ENCODE results near the gene DCLK1. TPM values are rescaled to one million over a fixed set of nuclear protein-coding genes. Genes with fewer than 3 reads are reported as not detected.
A peak's percentile ranks its signal among the peaks of the same experiment; 100 is the strongest.

Gene DCLK1
- total RNA-seq, 4 donors from 2014 or later: 11.9 to 26.4 (median 15.5) TPM

DNA sequence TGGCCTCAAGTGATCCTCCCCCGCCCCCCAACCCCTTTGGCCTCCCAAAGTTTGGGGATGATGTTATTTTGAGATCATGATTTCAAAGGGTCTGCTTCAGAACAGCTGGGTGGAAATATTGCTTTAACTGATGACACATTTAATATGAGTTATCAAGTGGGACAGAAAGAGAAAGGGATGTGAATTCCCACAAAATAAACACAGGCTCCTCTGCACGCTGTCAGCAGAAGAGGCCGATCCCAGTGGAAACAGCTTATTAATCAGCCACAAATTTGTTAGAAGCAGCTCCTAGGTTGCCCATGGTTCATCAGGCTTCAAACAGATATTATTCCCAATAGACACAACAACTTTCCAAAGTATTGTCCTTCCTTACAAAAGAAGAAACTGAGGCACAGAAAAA, 4.7 kb downstream of the DCLK1 start:
- Histone ChIP-seq H3K4me3 (replicated peaks in 1 of 3) (no peak overlapping the region), H3K27me3 (no peaks in the 10 kb centered on the region), H3K9me3 (no peaks in the 10 kb centered on the region), H3K27ac (no peak overlapping the region), H3K4me1 (peaks cover 3 to 14% of the 10 kb centered on the region in 2 donors), H3K36me3 (no peaks in the 10 kb centered on the region)
- intact Hi-C loops (cut with DNase I): no loop called here
- 72 to 83% methylated on average over 3 of the region's 3 CpGs for WGBS, 2 donors
- no peak for DNase-seq
- TF ChIP-seq, protein P1, sequence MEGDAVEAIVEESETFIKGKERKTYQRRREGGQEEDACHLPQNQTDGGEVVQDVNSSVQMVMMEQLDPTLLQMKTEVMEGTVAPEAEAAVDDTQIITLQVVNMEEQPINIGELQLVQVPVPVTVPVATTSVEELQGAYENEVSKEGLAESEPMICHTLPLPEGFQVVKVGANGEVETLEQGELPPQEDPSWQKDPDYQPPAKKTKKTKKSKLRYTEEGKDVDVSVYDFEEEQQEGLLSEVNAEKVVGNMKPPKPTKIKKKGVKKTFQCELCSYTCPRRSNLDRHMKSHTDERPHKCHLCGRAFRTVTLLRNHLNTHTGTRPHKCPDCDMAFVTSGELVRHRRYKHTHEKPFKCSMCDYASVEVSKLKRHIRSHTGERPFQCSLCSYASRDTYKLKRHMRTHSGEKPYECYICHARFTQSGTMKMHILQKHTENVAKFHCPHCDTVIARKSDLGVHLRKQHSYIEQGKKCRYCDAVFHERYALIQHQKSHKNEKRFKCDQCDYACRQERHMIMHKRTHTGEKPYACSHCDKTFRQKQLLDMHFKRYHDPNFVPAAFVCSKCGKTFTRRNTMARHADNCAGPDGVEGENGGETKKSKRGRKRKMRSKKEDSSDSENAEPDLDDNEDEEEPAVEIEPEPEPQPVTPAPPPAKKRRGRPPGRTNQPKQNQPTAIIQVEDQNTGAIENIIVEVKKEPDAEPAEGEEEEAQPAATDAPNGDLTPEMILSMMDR (IDR thresholded peaks at IDR 0.05): no peak
- no peak for TF ChIP-seq POLR2A (IDR thresholded peaks at IDR 0.05)

DNA sequence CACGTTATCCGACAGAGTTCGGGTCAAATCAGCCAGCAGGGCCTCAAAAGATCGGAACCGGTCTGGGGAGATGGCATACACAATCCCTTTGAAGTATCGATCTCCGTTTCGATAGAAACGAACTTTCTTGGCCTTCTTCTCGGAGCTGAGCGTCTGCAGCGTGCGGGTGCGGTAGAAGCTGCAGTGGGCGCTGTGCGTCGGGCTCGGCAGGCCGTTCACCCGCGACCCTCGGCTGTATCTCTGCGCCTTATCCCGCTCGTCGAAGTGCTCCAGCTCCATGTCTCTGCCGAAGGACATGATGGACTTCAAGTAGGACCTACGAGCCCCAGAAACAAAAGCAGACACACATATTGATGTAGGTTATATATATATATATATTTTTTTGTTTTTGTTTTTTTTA, 5.3 kb downstream of the DCLK1 start:
- 89 to 92% methylated on average over 28 of the region's 28 CpGs for WGBS, 2 donors
- Histone ChIP-seq H3K27ac (no peak overlapping the region), H3K4me1 (peaks cover 3 to 12% of the 10 kb centered on the region in 2 donors), H3K4me3 (replicated peaks in 1 of 3) (no peak overlapping the region), H3K36me3 (no peaks in the 10 kb centered on the region), H3K9me3 (no peaks in the 10 kb centered on the region), H3K27me3 (no peaks in the 10 kb centered on the region)
- TF ChIP-seq, protein P1 (IDR thresholded peaks at IDR 0.05): no peak
- no peak for TF ChIP-seq POLR2A (IDR thresholded peaks at IDR 0.05)
- intact Hi-C loops (cut with DNase I): no loop called here
- DNase-seq: no peak

DNA sequence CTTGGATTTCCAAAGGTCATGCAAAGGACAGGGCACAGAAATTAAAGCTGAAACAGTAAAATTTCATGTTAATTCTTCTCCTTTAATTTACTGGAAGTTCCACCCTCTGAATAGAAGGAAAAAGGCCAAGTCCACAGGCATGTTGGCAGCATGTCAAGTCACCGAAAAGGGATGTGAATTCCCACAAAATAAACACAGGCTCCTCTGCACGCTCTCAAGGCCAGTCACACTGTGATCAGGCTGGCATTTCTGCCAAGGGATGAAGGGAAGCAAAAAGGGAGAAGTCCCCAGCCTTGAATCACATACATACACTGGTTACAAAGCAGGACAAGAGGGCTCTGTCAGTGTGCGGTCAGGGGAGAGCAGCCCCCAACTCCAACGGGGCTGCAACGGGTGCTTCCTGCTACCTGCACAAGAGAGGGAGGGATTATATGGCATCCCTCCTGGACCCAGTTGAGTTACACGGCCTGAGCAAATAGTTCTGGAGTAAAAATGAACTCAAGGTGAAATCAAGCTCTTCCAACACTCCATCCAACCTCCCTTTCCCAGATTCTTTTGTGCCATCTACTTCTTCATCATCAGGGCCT, 6.9 kb downstream of the DCLK1 start:
- Histone ChIP-seq H3K27ac (no peak overlapping the region), H3K4me3 (replicated peaks in 1 of 3) (no peak overlapping the region), H3K27me3 (no peaks in the 10 kb centered on the region), H3K9me3 (no peaks in the 10 kb centered on the region), H3K36me3 (no peaks in the 10 kb centered on the region), H3K4me1 (peaks cover 3 to 7% of the 10 kb centered on the region in 2 donors)
- 15 to 22% methylated on average over 6 of the region's 6 CpGs for WGBS, 2 donors
- TF ChIP-seq POLR2A (IDR thresholded peaks at IDR 0.05): no peak
- TF ChIP-seq, protein P1 (IDR thresholded peaks at IDR 0.05): no peak
- DNase-seq: peak; percentile 75 to 79
- intact Hi-C loops (cut with DNase I): no loop called here

DNA sequence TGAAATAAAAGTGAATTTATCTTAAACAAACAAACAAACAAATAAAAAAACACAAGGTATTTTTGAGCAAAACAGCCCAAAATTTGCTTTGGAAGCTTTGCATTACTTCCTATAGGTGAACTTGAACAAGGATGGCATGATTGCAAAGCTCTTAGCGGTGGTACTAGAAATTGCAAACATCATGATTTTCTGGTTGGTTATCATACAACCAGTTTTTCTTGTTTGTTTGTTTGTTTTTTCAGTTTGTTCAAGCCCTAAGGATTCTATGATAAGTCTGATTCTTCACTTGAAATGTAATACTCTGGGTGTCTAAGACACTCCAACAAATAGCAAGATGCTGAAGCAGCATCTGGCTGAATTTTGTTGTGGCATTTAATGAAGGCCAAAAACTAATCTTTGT, 15.9 kb downstream of the DCLK1 start:
- Histone ChIP-seq H3K27ac (no peak overlapping the region), H3K36me3 (no peaks in the 10 kb centered on the region), H3K4me3 (replicated peaks in 1 of 3) (no peak overlapping the region), H3K4me1 (no peaks in the 10 kb centered on the region), H3K9me3 (no peaks in the 10 kb centered on the region), H3K27me3 (no peaks in the 10 kb centered on the region)
- WGBS, 2 donors: 95 to 100% methylated on average over 1 of the region's 1 CpG
- intact Hi-C loops (cut with DNase I): no loop called here
- DNase-seq: no peak
- TF ChIP-seq, protein P1 (IDR thresholded peaks at IDR 0.05): no peak
- no peak for TF ChIP-seq POLR2A (IDR thresholded peaks at IDR 0.05)

DNA sequence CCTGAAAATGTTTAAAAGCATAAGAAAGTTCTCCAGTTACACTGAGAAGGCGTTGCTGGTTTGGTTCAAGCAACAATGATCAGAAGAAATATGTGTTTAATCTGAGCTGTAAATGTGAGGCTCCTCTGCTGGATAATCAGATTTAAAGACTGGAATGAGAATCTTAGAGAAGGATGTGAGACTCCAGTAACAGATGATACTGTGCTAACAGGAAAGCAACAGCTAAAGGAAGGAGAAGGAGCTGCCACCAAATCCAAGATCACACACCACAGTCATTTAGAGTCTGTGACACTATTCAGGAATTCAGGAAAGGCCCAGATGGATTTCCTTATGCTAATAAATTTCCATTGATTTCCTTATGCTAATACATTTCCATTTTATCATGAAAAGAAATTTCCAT, 16.9 kb downstream of the DCLK1 start:
- Histone ChIP-seq H3K27ac (no peak overlapping the region), H3K9me3 (no peaks in the 10 kb centered on the region), H3K4me3 (replicated peaks in 1 of 3) (no peak overlapping the region), H3K27me3 (no peaks in the 10 kb centered on the region), H3K4me1 (no peaks in the 10 kb centered on the region), H3K36me3 (no peaks in the 10 kb centered on the region)
- intact Hi-C loops (cut with DNase I): no loop called here
- no peak for DNase-seq
- WGBS, 2 donors: 76 to 79% methylated on average over 1 of the region's 1 CpG
- no peak for TF ChIP-seq POLR2A (IDR thresholded peaks at IDR 0.05)
- TF ChIP-seq, protein P1 (IDR thresholded peaks at IDR 0.05): no peak
